GM23338 (cell line): ENCODE data around the gene FGF1. TPM values are rescaled to one million over a fixed set of nuclear protein-coding genes. Genes with fewer than 3 reads are reported as not detected.

Experiments
- ATAC-seq: fragments of 200-7000 bp; cut with Tn5 transposase; 3 replicates; pipeline ENCODE4 v1.9.1; 2020
- DNase-seq: peaks from one replicate; pipeline ENCODE4 v3.0.0-alpha.2; 2015; ENCODE audit warnings: low spot score
- H2AFZ ChIP-seq: fragments of 200-600 bp; sonication (generic); 2 replicates; pipeline ENCODE4 v1.8.0; 2016; ENCODE audit warnings: antibody characterized with exemption, mild to moderate bottlenecking, moderate library complexity
- H3F3A ChIP-seq: fragments of 200-600 bp; sonication (generic); replicated peaks from 2 replicates; pipeline ENCODE4 v1.8.0; 2017; ENCODE audit warnings: antibody characterized with exemption, mixed run types, low read depth
- H3K27ac ChIP-seq: fragments of 200-600 bp; sonication (generic); 2 replicates; pipeline ENCODE4 v1.6.1; 2016; ENCODE audit warnings: low read depth
- H3K27me3 ChIP-seq: fragments of 200-600 bp; sonication (generic); 2 replicates; pipeline ENCODE4 v1.8.0; 2016; ENCODE audit warnings: mild to moderate bottlenecking, mixed run types, moderate library complexity; ENCODE audit not compliant: insufficient read depth
- H3K36me3 ChIP-seq: fragments of 200-600 bp; sonication (generic); 2 replicates; pipeline ENCODE4 v1.8.0; 2016; ENCODE audit warnings: mild to moderate bottlenecking; ENCODE audit not compliant: insufficient read depth
- H3K4me1 ChIP-seq: fragments of 200-600 bp; sonication (generic); 2 replicates; pipeline ENCODE4 v1.8.0; 2016; ENCODE audit warnings: mild to moderate bottlenecking, moderate library complexity; ENCODE audit not compliant: insufficient read depth
- H3K4me2 ChIP-seq: fragments of 200-600 bp; sonication (generic); 2 replicates; pipeline ENCODE4 v1.7.1; 2017; ENCODE audit warnings: mixed run types
- H3K4me3 ChIP-seq: fragments of 200-600 bp; sonication (generic); 2 replicates; pipeline ENCODE4 v1.6.1; 2016; ENCODE audit warnings: mixed run types
- H3K79me2 ChIP-seq: fragments of 200-600 bp; sonication (generic); replicated peaks from 2 replicates; pipeline ENCODE4 v1.8.0; 2017; ENCODE audit warnings: mild to moderate bottlenecking; ENCODE audit not compliant: insufficient read depth
- H3K9me2 ChIP-seq: fragments of 200-600 bp; sonication (generic); 2 replicates; pipeline ENCODE4 v1.8.0; 2017; ENCODE audit not compliant: insufficient read depth
- H4K20me1 ChIP-seq: fragments of 200-600 bp; sonication (generic); replicated peaks from 2 replicates; pipeline ENCODE4 v1.8.0; 2017; ENCODE audit warnings: mild to moderate bottlenecking; ENCODE audit not compliant: insufficient read depth
- H3K27ac Mint-ChIP-seq: 2 replicates; pipeline ENCODE4 v1.8.0; 2020; ENCODE audit warnings: inconsistent platforms, mild to moderate bottlenecking, moderate library complexity, mixed read lengths
- H3K27me3 Mint-ChIP-seq: 3 replicates; pipeline ENCODE4 v1.8.0; 2022; ENCODE audit warnings: low read depth, mild to moderate bottlenecking, moderate library complexity, mixed read lengths, inconsistent platforms; ENCODE audit not compliant: insufficient read depth, poor library complexity
- H3K36me3 Mint-ChIP-seq: 3 replicates; pipeline ENCODE4 v1.8.0; 2021; ENCODE audit warnings: low read depth, mild to moderate bottlenecking, inconsistent platforms, moderate library complexity, mixed read lengths
- H3K4me1 Mint-ChIP-seq: 3 replicates; pipeline ENCODE4 v1.8.0; 2020; ENCODE audit warnings: mild to moderate bottlenecking, inconsistent platforms, mixed read lengths
- H3K4me3 Mint-ChIP-seq: 3 replicates; pipeline ENCODE4 v1.8.0; 2021; ENCODE audit warnings: moderate library complexity, mild to moderate bottlenecking, inconsistent platforms, mixed read lengths
- H3K9me3 Mint-ChIP-seq: 3 replicates; pipeline ENCODE4 v1.8.0; 2020; ENCODE audit warnings: moderate library complexity, mild to moderate bottlenecking, inconsistent platforms, mixed read lengths
- CREB1 ChIP-seq: fragments of 250-450 bp; sonication (Bioruptor Pico); IDR thresholded peaks from 2 replicates; pipeline ENCODE4 v1.5.0; 2020; ENCODE audit warnings: low read depth, mild to moderate bottlenecking, moderate library complexity
- CTCF ChIP-seq, 2 experiments: fragments of 200-600 bp in 1 of 2; sonication (generic) in 1 of 2; conservative IDR thresholded peaks; 2 replicates each; pipeline versions ENCODE4 v1.5.1 to v1.6.1; 2016 to 2017; ENCODE audit warnings: antibody characterized with exemption in 2 of 2, low read depth in 2 of 2, mild to moderate bottlenecking in 2 of 2, moderate library complexity in 1 of 2
- EZH2 ChIP-seq: fragments of 200-600 bp; sonication (generic); IDR thresholded peaks from one replicate; pipeline ENCODE4 v1.8.0; 2017; ENCODE audit warnings: antibody characterized with exemption, mild to moderate bottlenecking, low read depth; ENCODE audit not compliant: unreplicated experiment
- POLR2AphosphoS5 ChIP-seq: IDR thresholded peaks from 2 replicates; pipeline ENCODE4 v1.6.1; 2016; ENCODE audit warnings: antibody characterized with exemption, low read depth
- STAT1 ChIP-seq: IDR thresholded peaks from one replicate; pipeline ENCODE4 v1.6.1; 2016; ENCODE audit warnings: antibody characterized with exemption; ENCODE audit not compliant: unreplicated experiment
- ZNF114 ChIP-seq: fragments of 250-450 bp; sonication (Bioruptor Pico); IDR thresholded peaks from 2 replicates; pipeline ENCODE4 v1.5.0; 2020; ENCODE audit warnings: mild to moderate bottlenecking, moderate library complexity
- polyA plus RNA-seq: library from polyadenylated mRNA; unstranded; fragments of >200 nt; fragmentation: Nextera tagmentation; extraction: Ambion mirVana; gene quantifications from 2 replicates; pipeline ENCODE4 v1.2.1, GENCODE V29; 2016
- total RNA-seq: library from RNA; depleted of rRNA; stranded (reverse); fragments of >200 nt; shearing (Covaris generic); gene quantifications from 2 replicates; pipeline ENCODE4 v1.2.3, GENCODE V29; 2014
- TF ChIP-seq, protein P1 (sequence below): IDR thresholded peaks from 2 replicates; pipeline ENCODE4 v1.6.1; 2016; ENCODE audit warnings: antibody characterized with exemption
- TF ChIP-seq, protein P2 (sequence below): IDR thresholded peaks from one replicate; pipeline ENCODE4 v1.6.1; 2018; ENCODE audit warnings: antibody characterized with exemption; ENCODE audit not compliant: unreplicated experiment

The FGF1 gene
- total and polyA plus RNA-seq, 2 experiments from 2014 or later = 0.21 to 0.34 TPM

GRCh38 chr5:142679744-142680143 lies 6.1 kb downstream of the FGF1 start:
- H4K20me1 ChIP-seq = no peaks in the 10 kb centered on the region
- peaks cover 23% of the 10 kb centered on the region for H3K4me1 ChIP-seq
- no peak overlapping the region for H3K27ac ChIP-seq
- Mint-ChIP-seq H3K9me3 (no peaks in the 10 kb centered on the region), H3K4me3 (no peak overlapping the region), H3K4me1 (peaks cover 17% of the 10 kb centered on the region), H3K27me3 (peaks cover 3% of the 10 kb centered on the region), H3K27ac (no peak overlapping the region), H3K36me3 (no peaks in the 10 kb centered on the region)
- DNase-seq (no peak), ATAC-seq (no peak)
- H3K27me3 ChIP-seq = no peaks in the 10 kb centered on the region
- no peaks in the 10 kb centered on the region for H3K79me2 ChIP-seq
- H3F3A ChIP-seq = peaks cover 14% of the 10 kb centered on the region
- no peak overlapping the region for H2AFZ ChIP-seq
- no peak overlapping the region for H3K4me2 ChIP-seq
- TF ChIP-seq POLR2AphosphoS5 = no peak
- H3K4me3 ChIP-seq = no peak overlapping the region
- no peaks in the 10 kb centered on the region; the same call in 1 of the 2 replicates for H3K36me3 ChIP-seq
- no peaks in the 10 kb centered on the region for H3K9me2 ChIP-seq

DNA sequence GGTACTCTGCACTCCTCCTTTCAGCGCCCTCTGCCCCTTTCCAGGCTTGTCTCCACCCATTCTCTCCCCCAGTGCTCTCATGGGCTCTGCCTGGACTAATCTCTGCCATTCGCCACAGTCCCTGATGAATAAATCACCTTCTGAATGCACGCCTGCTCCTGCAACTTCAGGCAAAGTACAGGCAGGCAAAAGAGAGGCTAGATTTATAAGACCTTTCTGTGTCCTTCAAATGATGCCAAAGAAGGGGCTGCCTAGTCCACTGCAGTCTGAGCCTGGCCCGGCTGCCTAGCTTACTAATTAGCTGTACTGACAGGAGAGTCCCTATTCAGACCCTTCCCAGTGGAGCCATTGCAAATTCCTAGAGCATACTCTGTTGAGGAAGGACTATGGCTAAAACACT lies 7.4 kb downstream of the FGF1 start:
- Histone ChIP-seq H3F3A (0 out of 2 replicates have a peak, but pooled peaks cover 5% of the 10 kb centered on the region), H3K36me3 (no peaks in the 10 kb centered on the region; the same call in 1 of the 2 replicates), H3K27ac (no peak overlapping the region), H3K79me2 (no peaks in the 10 kb centered on the region), H2AFZ (no peak overlapping the region), H3K4me1 (peaks cover 17% of the 10 kb centered on the region), H3K27me3 (no peaks in the 10 kb centered on the region), H3K4me2 (no peak overlapping the region), H3K4me3 (no peak overlapping the region), H3K9me2 (peaks cover 5% of the 10 kb centered on the region; the same call in 1 of the 2 replicates), H4K20me1 (no peaks in the 10 kb centered on the region)
- Mint-ChIP-seq H3K36me3 (no peaks in the 10 kb centered on the region), H3K4me3 (no peak overlapping the region), H3K27me3 (peaks cover 3% of the 10 kb centered on the region), H3K27ac (no peak overlapping the region), H3K9me3 (no peaks in the 10 kb centered on the region), H3K4me1 (peaks cover 14% of the 10 kb centered on the region)
- ATAC-seq (no peak), DNase-seq (no peak)
- no peak for TF ChIP-seq CREB1 (CRISPR knock-in tag)

DNA sequence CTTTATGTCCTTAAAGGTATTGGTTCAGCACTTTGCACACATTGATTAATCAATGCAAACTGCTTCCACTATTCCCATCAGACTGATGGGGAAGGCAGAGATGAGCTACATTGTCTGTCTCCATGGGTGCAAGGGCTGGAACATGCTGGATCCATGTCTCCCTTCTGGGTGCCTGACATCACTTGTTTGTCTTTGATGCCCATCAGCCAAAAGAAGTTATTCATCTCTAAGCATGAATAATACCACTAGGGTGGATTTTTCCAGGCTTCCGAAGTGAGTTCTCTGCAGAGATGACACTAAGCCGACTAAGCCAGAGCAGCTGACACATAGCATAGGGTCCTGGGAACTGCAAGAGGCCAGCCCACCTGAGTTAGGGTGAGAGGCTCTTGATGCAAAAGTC lies 8.7 kb downstream of the FGF1 start:
- Mint-ChIP-seq H3K27ac (no peak overlapping the region), H3K4me1 (peaks cover 17% of the 10 kb centered on the region)
- H3K27ac ChIP-seq = no peak overlapping the region
- TF ChIP-seq, protein P1, sequence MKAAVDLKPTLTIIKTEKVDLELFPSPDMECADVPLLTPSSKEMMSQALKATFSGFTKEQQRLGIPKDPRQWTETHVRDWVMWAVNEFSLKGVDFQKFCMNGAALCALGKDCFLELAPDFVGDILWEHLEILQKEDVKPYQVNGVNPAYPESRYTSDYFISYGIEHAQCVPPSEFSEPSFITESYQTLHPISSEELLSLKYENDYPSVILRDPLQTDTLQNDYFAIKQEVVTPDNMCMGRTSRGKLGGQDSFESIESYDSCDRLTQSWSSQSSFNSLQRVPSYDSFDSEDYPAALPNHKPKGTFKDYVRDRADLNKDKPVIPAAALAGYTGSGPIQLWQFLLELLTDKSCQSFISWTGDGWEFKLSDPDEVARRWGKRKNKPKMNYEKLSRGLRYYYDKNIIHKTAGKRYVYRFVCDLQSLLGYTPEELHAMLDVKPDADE = no peak
- no peak for TF ChIP-seq STAT1
- TF ChIP-seq ZNF114 = no peak
- TF ChIP-seq EZH2 = no peak
- TF ChIP-seq CTCF (conservative IDR thresholded peaks at IDR 0.05; ENCODE audit: low read depth in 2 of 2) = no peak
- TF ChIP-seq, protein P2, sequence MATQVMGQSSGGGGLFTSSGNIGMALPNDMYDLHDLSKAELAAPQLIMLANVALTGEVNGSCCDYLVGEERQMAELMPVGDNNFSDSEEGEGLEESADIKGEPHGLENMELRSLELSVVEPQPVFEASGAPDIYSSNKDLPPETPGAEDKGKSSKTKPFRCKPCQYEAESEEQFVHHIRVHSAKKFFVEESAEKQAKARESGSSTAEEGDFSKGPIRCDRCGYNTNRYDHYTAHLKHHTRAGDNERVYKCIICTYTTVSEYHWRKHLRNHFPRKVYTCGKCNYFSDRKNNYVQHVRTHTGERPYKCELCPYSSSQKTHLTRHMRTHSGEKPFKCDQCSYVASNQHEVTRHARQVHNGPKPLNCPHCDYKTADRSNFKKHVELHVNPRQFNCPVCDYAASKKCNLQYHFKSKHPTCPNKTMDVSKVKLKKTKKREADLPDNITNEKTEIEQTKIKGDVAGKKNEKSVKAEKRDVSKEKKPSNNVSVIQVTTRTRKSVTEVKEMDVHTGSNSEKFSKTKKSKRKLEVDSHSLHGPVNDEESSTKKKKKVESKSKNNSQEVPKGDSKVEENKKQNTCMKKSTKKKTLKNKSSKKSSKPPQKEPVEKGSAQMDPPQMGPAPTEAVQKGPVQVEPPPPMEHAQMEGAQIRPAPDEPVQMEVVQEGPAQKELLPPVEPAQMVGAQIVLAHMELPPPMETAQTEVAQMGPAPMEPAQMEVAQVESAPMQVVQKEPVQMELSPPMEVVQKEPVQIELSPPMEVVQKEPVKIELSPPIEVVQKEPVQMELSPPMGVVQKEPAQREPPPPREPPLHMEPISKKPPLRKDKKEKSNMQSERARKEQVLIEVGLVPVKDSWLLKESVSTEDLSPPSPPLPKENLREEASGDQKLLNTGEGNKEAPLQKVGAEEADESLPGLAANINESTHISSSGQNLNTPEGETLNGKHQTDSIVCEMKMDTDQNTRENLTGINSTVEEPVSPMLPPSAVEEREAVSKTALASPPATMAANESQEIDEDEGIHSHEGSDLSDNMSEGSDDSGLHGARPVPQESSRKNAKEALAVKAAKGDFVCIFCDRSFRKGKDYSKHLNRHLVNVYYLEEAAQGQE = no peak
- no peak for TF ChIP-seq CREB1 (CRISPR knock-in tag)

More for the DNA sequence above, 8.7 kb downstream of the FGF1 start:
- no peak overlapping the region for H3K4me3 Mint-ChIP-seq
- Histone ChIP-seq H4K20me1 (no peaks in the 10 kb centered on the region), H3K4me2 (no peak overlapping the region), H3K27me3 (no peaks in the 10 kb centered on the region), H3K4me1 (peaks cover 23% of the 10 kb centered on the region), H3K4me3 (no peak overlapping the region), H3K9me2 (peaks cover 10% of the 10 kb centered on the region; the same call in 1 of the 2 replicates), H2AFZ (no peak overlapping the region), H3K79me2 (no peaks in the 10 kb centered on the region), H3K36me3 (no peaks in the 10 kb centered on the region; the same call in 1 of the 2 replicates), H3F3A (no peaks in the 10 kb centered on the region)
- ATAC-seq (no peak), DNase-seq (no peak)
- no peaks in the 10 kb centered on the region for H3K36me3 Mint-ChIP-seq
- H3K9me3 Mint-ChIP-seq = no peaks in the 10 kb centered on the region
- H3K27me3 Mint-ChIP-seq = peaks cover 3% of the 10 kb centered on the region
